Activated naive CD4-positive, alpha-beta T cell treated with anti-CD3 and anti-CD28 coated beads, Interleukin-2, amount 50 U/mL, for 16 hours (primary cell): ENCODE results near the gene LANCL2.
"Not testable (repeated sequence)": the region's sequence is repeated elsewhere in the genome, so short reads cannot be mapped to it uniquely, and the experiment has no call there.

Experiments
- DNase-seq: peaks from one replicate; pipeline ENCODE4 v3.0.0-alpha.2; 2020

LANCL2 gene

GRCh38 chr7:55438757-55439525 is 73.8 kb downstream of the LANCL2 start:
- no peak for DNase-seq

- DNase-seq, result no peak
Measured at GRCh38 chr7:55439627-55440026, 74.5 kb downstream of the LANCL2 start.

- DNase-seq, result no peak
Measured at GRCh38 chr7:55440040-55440690, 75.0 kb downstream of the LANCL2 start.

- DNase-seq, result no peak
Measured at GRCh38 chr7:55441002-55441401, 75.9 kb downstream of the LANCL2 start.

GRCh38 chr7:55441774-55442522 is 76.8 kb downstream of the LANCL2 start:
- DNase-seq, result no peak

- DNase-seq, result no peak
Measured at GRCh38 chr7:55444786-55445185, 79.6 kb downstream of the LANCL2 start.

- DNase-seq, result no peak
Measured at GRCh38 chr7:55448526-55448925, 83.4 kb downstream of the LANCL2 start.

GRCh38 chr7:55449205-55449991 is 84.3 kb downstream of the LANCL2 start:
- DNase-seq, result no peak

GRCh38 chr7:55449992-55450535 is 84.9 kb downstream of the LANCL2 start:
- no peak for DNase-seq

- DNase-seq, result no peak
Measured at GRCh38 chr7:55452971-55453370, 87.8 kb downstream of the LANCL2 start.

- no peak for DNase-seq
Measured at GRCh38 chr7:55457801-55458200, 92.7 kb downstream of the LANCL2 start.

GRCh38 chr7:55458351-55458750 is 93.2 kb downstream of the LANCL2 start:
- DNase-seq, result no peak

- DNase-seq, result no peak
Measured at GRCh38 chr7:55463686-55464262, 98.6 kb downstream of the LANCL2 start.

- DNase-seq, result no peak
Measured at GRCh38 chr7:55464422-55464821, 99.3 kb downstream of the LANCL2 start.

GRCh38 chr7:55465691-55466090 is 100.6 kb downstream of the LANCL2 start:
- DNase-seq, result no peak

- no peak for DNase-seq
Measured at GRCh38 chr7:55467047-55467593, 102.0 kb downstream of the LANCL2 start.

GRCh38 chr7:55468495-55468894 is 103.4 kb downstream of the LANCL2 start:
- DNase-seq, result no peak

- no peak for DNase-seq
Measured at GRCh38 chr7:55469271-55469681, 104.1 kb downstream of the LANCL2 start.

- no peak for DNase-seq
Measured at GRCh38 chr7:55469721-55470120, 104.6 kb downstream of the LANCL2 start.

- no peak for DNase-seq
Measured at GRCh38 chr7:55470261-55470660, 105.1 kb downstream of the LANCL2 start.

GRCh38 chr7:55471594-55471993 is 106.5 kb downstream of the LANCL2 start:
- not testable (repeated sequence) for DNase-seq

GRCh38 chr7:55472406-55472805 is 107.3 kb downstream of the LANCL2 start:
- not testable (repeated sequence) for DNase-seq
